Esophagus muscularis mucosa (tissue), 3 donors: ENCODE data around the gene IL31.

Experiments used
- CTCF ChIP-seq, 3 experiments: fragments of 200-600 bp in 2 of 3; fragments of 450-650 bp in 1 of 3; sonication (generic) in 2 of 3; IDR thresholded peaks; one replicate each; pipeline ENCODE4 v1.5.1; 2017 to 2019; ENCODE audit warnings: antibody characterized with exemption in 3 of 3, mild to moderate bottlenecking in 2 of 3, moderate library complexity in 1 of 3
- POLR2A ChIP-seq: fragments of 450-650 bp; IDR thresholded peaks from one replicate; pipeline ENCODE4 v1.6.1; 2017; ENCODE audit warnings: antibody characterized with exemption, moderate library complexity, mild to moderate bottlenecking, low read depth
- POLR2AphosphoS5 ChIP-seq, 2 donors: sonication (generic); formaldehyde crosslinking; IDR thresholded peaks; one replicate each; pipeline ENCODE4 v1.6.1; 2017; ENCODE audit warnings: antibody characterized with exemption in 2 of 2

- TF ChIP-seq CTCF (IDR thresholded peaks at IDR 0.05) (no peak), POLR2AphosphoS5 (IDR thresholded peaks at IDR 0.05) (no peak), POLR2A (no peak)
Observed at GRCh38 chr12:122200541-122201175, 26.6 kb upstream of the IL31 start.
